Activated naive CD4-positive, alpha-beta T cell treated with anti-CD3 and anti-CD28 coated beads for 36 hours (primary cell): ENCODE measurements around the gene CDK2AP2. TPM values are rescaled to one million over a fixed set of nuclear protein-coding genes. Genes with fewer than 3 reads are reported as not detected.
A peak's percentile ranks its signal among the peaks of the same experiment; 100 is the strongest.
"Not testable (repeated sequence)": the region's sequence is repeated elsewhere in the genome, so short reads cannot be mapped to it uniquely, and the experiment has no call there.

Experiments
- CTCF ChIA-PET: fragments of 350-600 bp; sonication (Branson Sonifier 250); formaldehyde crosslinking; loops from one replicate; lab custom pipeline; 2021; ENCODE audit warnings: antibody characterized with exemption; lab: Charles Lee
- DNase-seq: peaks from one replicate; pipeline ENCODE4 v3.0.0-alpha.2; 2020
- H3K27ac Mint-ChIP-seq: one replicate; pipeline ENCODE4 v1.8.0; 2021; ENCODE audit warnings: mild to moderate bottlenecking, mixed read lengths
- H3K27me3 Mint-ChIP-seq: one replicate; pipeline ENCODE4 v1.8.0; 2021; ENCODE audit warnings: low read depth, mixed read lengths
- H3K36me3 Mint-ChIP-seq: one replicate; pipeline ENCODE4 v1.8.0; 2021; ENCODE audit warnings: low read depth, mixed read lengths
- H3K4me1 Mint-ChIP-seq: one replicate; pipeline ENCODE4 v1.8.0; 2021; ENCODE audit warnings: low read depth, mixed read lengths
- H3K4me3 Mint-ChIP-seq: one replicate; pipeline ENCODE4 v1.8.0; 2021; ENCODE audit warnings: mild to moderate bottlenecking, moderate library complexity, mixed read lengths
- H3K9me3 Mint-ChIP-seq: one replicate; pipeline ENCODE4 v1.8.0; 2021; ENCODE audit warnings: mixed read lengths
- intact Hi-C: fragments of 100-400 bp; cut with micrococcal nuclease; formaldehyde crosslinking; loops from one replicate; pipeline ENCODE4 v1.15.1; 2023
- total RNA-seq, 2 experiments: library from RNA; stranded (reverse); gene quantifications; one replicate each; pipeline ENCODE4 v1.2.3, GENCODE V29; 2021

Gene CDK2AP2
- total RNA-seq, 2 experiments from 2014 or later, result 53.7 to 55.1 TPM

- H3K27me3 Mint-ChIP-seq, result no peaks in the 10 kb centered on the region
- peak overlapping the region; percentile 61 for H3K27ac Mint-ChIP-seq
- intact Hi-C loops, result no loop called here
These were observed 17.3 kb downstream of the CDK2AP2 start for GRCh38 chr11:67490727-67491065.

GRCh38 chr11:67489885-67490726, 17.9 kb downstream of the CDK2AP2 start:
- Mint-ChIP-seq H3K4me1 (peaks cover 41% of the 10 kb centered on the region), H3K27ac (peak overlapping the region; percentile 80), H3K27me3 (no peaks in the 10 kb centered on the region), H3K9me3 (no peaks in the 10 kb centered on the region), H3K4me3 (no peak overlapping the region), H3K36me3 (peaks cover 34% of the 10 kb centered on the region)
- CTCF ChIA-PET, result no interaction called here
- intact Hi-C loops, result no loop called here
- no peak for DNase-seq

More at GRCh38 chr11:67490727-67491065, 17.3 kb downstream of the CDK2AP2 start:
- Mint-ChIP-seq H3K4me3 (no peak overlapping the region), H3K36me3 (peaks cover 35% of the 10 kb centered on the region), H3K4me1 (peaks cover 40% of the 10 kb centered on the region), H3K9me3 (no peaks in the 10 kb centered on the region)
- no peak for DNase-seq
- CTCF ChIA-PET, result no interaction called here

GRCh38 chr11:67489203-67489884, 18.6 kb downstream of the CDK2AP2 start:
- CTCF ChIA-PET, result no interaction called here
- no peaks in the 10 kb centered on the region for H3K27me3 Mint-ChIP-seq
- no peak overlapping the region for H3K4me3 Mint-ChIP-seq
- no peaks in the 10 kb centered on the region for H3K9me3 Mint-ChIP-seq
- peak overlapping the region; percentile 99 for H3K27ac Mint-ChIP-seq
- intact Hi-C loops, result no loop called here
- DNase-seq, result no peak
- H3K4me1 Mint-ChIP-seq, result peaks cover 47% of the 10 kb centered on the region
- peaks cover 38% of the 10 kb centered on the region for H3K36me3 Mint-ChIP-seq

GRCh38 chr11:67486481-67487195, 21.3 kb downstream of the CDK2AP2 start:
- Mint-ChIP-seq H3K36me3 (peaks cover 43% of the 10 kb centered on the region), H3K9me3 (no peaks in the 10 kb centered on the region), H3K4me3 (peak overlapping the region; percentile 94), H3K27me3 (no peaks in the 10 kb centered on the region), H3K27ac (peak overlapping the region; percentile 99), H3K4me1 (peaks cover 50% of the 10 kb centered on the region)
- intact Hi-C loops, result loop anchor here (1.0 to 2.0 kb wide), 4 partner anchors 17 to 218 kb away; partner anchors contain the start of gene TMEM134
- peak; percentile 75 for DNase-seq
- CTCF ChIA-PET, result interaction anchor here (1.6 to 1.8 kb wide), 2 partner anchors 18 to 86 kb away, joined by 4 to 6 read pairs; no protein-coding TSS in a partner anchor

GRCh38 chr11:67485873-67486361, 22.0 kb downstream of the CDK2AP2 start:
- CTCF ChIA-PET, result interaction anchor here (1.6 to 1.8 kb wide), 2 partner anchors 18 to 85 kb away, joined by 4 to 6 read pairs; no protein-coding TSS in a partner anchor
- not testable (repeated sequence) for H3K27me3 Mint-ChIP-seq, H3K9me3 Mint-ChIP-seq
- peak; percentile 87 for DNase-seq
- Mint-ChIP-seq H3K36me3 (peaks cover 40% of the 10 kb centered on the region), H3K4me3 (peak overlapping the region; percentile 94), H3K27ac (peak overlapping the region; percentile 99), H3K4me1 (peaks cover 49% of the 10 kb centered on the region)
- intact Hi-C loops, result loop anchor here (1.0 to 2.0 kb wide), 3 partner anchors 39 to 218 kb away; partner anchors contain the start of gene POLD4

GRCh38 chr11:67484847-67485311, 23.1 kb downstream of the CDK2AP2 start:
- no peaks in the 10 kb centered on the region for H3K27me3 Mint-ChIP-seq
- peaks cover 36% of the 10 kb centered on the region for H3K36me3 Mint-ChIP-seq
- CTCF ChIA-PET, result interaction anchor here (1.2 kb wide), 2 partner anchors 14 to 35 kb away, joined by 3 to 6 read pairs; no protein-coding TSS in a partner anchor
- intact Hi-C loops, result loop anchor here (1.0 to 5.0 kb wide), 4 partner anchors 48 to 198 kb away; partner anchors contain the start of genes ANKRD13D, POLD4 and PTPRCAP
- H3K9me3 Mint-ChIP-seq, result no peaks in the 10 kb centered on the region
- peak; percentile 86 for DNase-seq
- peak overlapping the region; percentile 99 for H3K27ac Mint-ChIP-seq
- peaks cover 48% of the 10 kb centered on the region for H3K4me1 Mint-ChIP-seq
- peak overlapping the region; percentile 94 for H3K4me3 Mint-ChIP-seq

- Mint-ChIP-seq H3K36me3 (peaks cover 31% of the 10 kb centered on the region), H3K4me1 (peaks cover 43% of the 10 kb centered on the region), H3K27me3 (no peaks in the 10 kb centered on the region), H3K27ac (peak overlapping the region; percentile 99), H3K9me3 (no peaks in the 10 kb centered on the region), H3K4me3 (peak overlapping the region; percentile 94)
- CTCF ChIA-PET, result interaction anchor here (0.6 to 1.4 kb wide), 4 partner anchors 13 to 89 kb away, joined by 3 to 6 read pairs (median 4); no protein-coding TSS in a partner anchor
- peak; percentile 72 for DNase-seq
- intact Hi-C loops, result loop anchor here (1.0 to 5.0 kb wide), 5 partner anchors 15 to 197 kb away; partner anchors contain the start of genes ANKRD13D, PTPRCAP and TMEM134
These were observed 23.9 kb downstream of the CDK2AP2 start for GRCh38 chr11:67483831-67484665.

- peaks cover 25% of the 10 kb centered on the region for H3K36me3 Mint-ChIP-seq
- peaks cover 34% of the 10 kb centered on the region for H3K4me1 Mint-ChIP-seq
- intact Hi-C loops, result loop anchor here (1.0 to 5.0 kb wide), 3 partner anchors 14 to 196 kb away; partner anchors contain the start of genes ANKRD13D and TMEM134
- no peaks in the 10 kb centered on the region for H3K27me3 Mint-ChIP-seq
- peak within 1 kb of the TSS; percentile 94 for H3K4me3 Mint-ChIP-seq
- DNase-seq, result peak; percentile 99
- CTCF ChIA-PET, result interaction anchor here (0.6 to 1.4 kb wide), 3 partner anchors 15 to 100 kb away, joined by 3 to 4 read pairs (median 3); no protein-coding TSS in a partner anchor
- peak within 1 kb of the TSS; percentile 99 for H3K27ac Mint-ChIP-seq
- H3K9me3 Mint-ChIP-seq, result no peaks in the 10 kb centered on the region
These were observed 24.8 kb downstream of the CDK2AP2 start, which contains the start of gene AIP for GRCh38 chr11:67482827-67483798. TSS of gene AIP (plus strand) at chr11:67483026. CDS start at chr11:67483159, 133 bp downstream.

- H3K27ac Mint-ChIP-seq, result peak overlapping the region; percentile 99
These were observed 25.6 kb downstream of the CDK2AP2 start for GRCh38 chr11:67482275-67482826.

More at GRCh38 chr11:67482275-67482826, 25.6 kb downstream of the CDK2AP2 start:
- Mint-ChIP-seq H3K27me3 (no peaks in the 10 kb centered on the region), H3K4me3 (peak overlapping the region; percentile 94), H3K9me3 (no peaks in the 10 kb centered on the region), H3K4me1 (peaks cover 27% of the 10 kb centered on the region), H3K36me3 (peaks cover 22% of the 10 kb centered on the region)
- intact Hi-C loops, result loop anchor here (5.0 kb wide), 1 partner anchor 195 kb away; the partner anchor contains the start of gene ANKRD13D
- DNase-seq, result no peak
- CTCF ChIA-PET, result interaction anchor here (1.0 to 1.5 kb wide), 3 partner anchors 14 to 99 kb away, joined by 3 to 4 read pairs (median 3); no protein-coding TSS in a partner anchor
